Gastrocnemius medialis (tissue), 4 donors: Measurements from ENCODE around the gene POLA1. TPM values are rescaled to one million over a fixed set of nuclear protein-coding genes. Genes with fewer than 3 reads are reported as not detected.

Source experiments
- ATAC-seq, 2 donors: fragments of 150-250 bp; one replicate each; pipeline ENCODE4 v1.9.1; 2016
- DNase-seq, 2 donors: peaks; one replicate each; pipeline ENCODE4 v3.0.0-alpha.2; 2019
- H3K27ac ChIP-seq, 4 donors: fragments of 200-600 bp; sonication (generic); 1 replicate in 1 of 4; 2 replicates in 3 of 4; pipeline ENCODE4 v1.5.1; 2016 to 2018; ENCODE audit warnings: mild to moderate bottlenecking in 2 of 4, moderate library complexity in 1 of 4
- H3K27me3 ChIP-seq, 3 donors: fragments of 200-600 bp; sonication (generic) in 2 of 3; 1 replicate in 1 of 3; 2 replicates in 2 of 3; pipeline versions ENCODE4 v1.5.1 to v1.6.0; 2016 to 2019; ENCODE audit warnings: mild to moderate bottlenecking in 1 of 3, moderate library complexity in 1 of 3
- H3K36me3 ChIP-seq, 2 donors: fragments of 200-600 bp; sonication (generic) in 1 of 2; one replicate each; pipeline ENCODE4 v1.5.1; 2017 to 2018
- H3K4me1 ChIP-seq, 2 donors: fragments of 200-600 bp; sonication (generic) in 1 of 2; one replicate each; pipeline ENCODE4 v1.5.1; 2016 to 2017; ENCODE audit warnings: mild to moderate bottlenecking in 2 of 2
- H3K4me3 ChIP-seq, 4 donors: fragments of 200-600 bp; sonication (generic) in 3 of 4; 1 replicate in 1 of 4; 2 replicates in 3 of 4; pipeline ENCODE4 v1.5.1; 2016 to 2019; ENCODE audit warnings: mild to moderate bottlenecking in 2 of 4
- H3K9me3 ChIP-seq, 3 donors: fragments of 200-600 bp; sonication (generic) in 2 of 3; 1 replicate in 1 of 3; 2 replicates in 2 of 3; pipeline ENCODE4 v1.5.1; 2016 to 2019
- CTCF ChIP-seq, 5 experiments: fragments of 450-650 bp in 3 of 5; fragments of 200-600 bp in 2 of 5; sonication (generic) in 2 of 5; IDR thresholded peaks in 4 of 5; conservative IDR thresholded peaks in 1 of 5; 1 replicate in 4 of 5; 2 replicates in 1 of 5; pipeline ENCODE4 v1.5.1; 2016 to 2019; ENCODE audit warnings: antibody characterized with exemption in 5 of 5, mild to moderate bottlenecking in 3 of 5, moderate library complexity in 3 of 5
- POLR2A ChIP-seq, 2 donors: fragments of 450-650 bp; IDR thresholded peaks; one replicate each; pipeline ENCODE4 v1.6.1; 2017; ENCODE audit warnings: antibody characterized with exemption in 2 of 2, mild to moderate bottlenecking in 2 of 2, moderate library complexity in 2 of 2
- in situ Hi-C, 4 donors: fragments of 200-750 bp; cut with MboI; loops; one replicate each; pipeline versions ENCODE4 v1.15.0 to v1.8.0; 2017; ENCODE audit warnings: low sequenced_read_pairs in 4 of 4
- intact Hi-C: fragments of 100-400 bp; cut with DNase I; formaldehyde crosslinking; loops from one replicate; pipeline ENCODE4 v1.15.1; 2023; ENCODE audit warnings: low total_unique reads
- total RNA-seq, 4 donors: library from RNA; depleted of rRNA; stranded (reverse); fragments of >200 nt; gene quantifications; one replicate each; pipeline versions ENCODE4 v1.1.0 to v1.2.3, GENCODE V29; 2016

Gene POLA1
- total RNA-seq, 4 donors from 2014 or later, result 5.2 to 9.6 (median 6.9) TPM

GRCh38 chrX:25012793-25013631 lies 319.3 kb downstream of the POLA1 start:
- Histone ChIP-seq H3K4me3 (peak overlapping the region; percentile 50 to 64 (median 56)), H3K4me1 (peaks cover 0 to 11% of the 10 kb centered on the region in 2 donors), H3K9me3 (no peaks in the 10 kb centered on the region), H3K27me3 (peaks cover 12 to 31% (median 30%) of the 10 kb centered on the region in 3 donors), H3K27ac (peak overlapping the region; percentile 87 to 95 (median 92)), H3K36me3 (no peaks in the 10 kb centered on the region)
- intact Hi-C loops, result no loop called here
- in situ Hi-C loops, result loop anchor here in 2 of 4 donors (10.0 to 25.0 kb wide), 2 partner anchors 176 to 258 kb away; no protein-coding TSS in a partner anchor
- ATAC-seq, result peak; percentile 59 to 63
- TF ChIP-seq CTCF (IDR thresholded peaks at IDR 0.05 in 4 of 5, conservative IDR thresholded peaks at IDR 0.05 in 1 of 5) (no peak), POLR2A (IDR thresholded peaks at IDR 0.05) (peak; percentile 68 to 72)
- DNase-seq, result peak; percentile 60 to 72

- Histone ChIP-seq H3K36me3 (no peaks in the 10 kb centered on the region), H3K27me3 (peaks cover 18 to 38% (median 38%) of the 10 kb centered on the region in 3 donors), H3K4me3 (peak overlapping the region; percentile 29 to 64 (median 42)), H3K27ac (peak overlapping the region; percentile 79 to 91 (median 82)), H3K9me3 (no peaks in the 10 kb centered on the region), H3K4me1 (peaks cover 2 to 11% of the 10 kb centered on the region in 2 donors)
- TF ChIP-seq POLR2A (IDR thresholded peaks at IDR 0.05) (no peak), CTCF (IDR thresholded peaks at IDR 0.05 in 4 of 5, conservative IDR thresholded peaks at IDR 0.05 in 1 of 5) (no peak)
- peak; percentile 14 to 15 for ATAC-seq
- in situ Hi-C loops (loop anchor here in 2 of 4 donors (10.0 to 25.0 kb wide), 2 partner anchors 176 to 259 kb away; no protein-coding TSS in a partner anchor), intact Hi-C loops (no loop called here)
- DNase-seq, result no peak
Observed at GRCh38 chrX:25013632-25014365, 320.1 kb downstream of the POLA1 start.

- Histone ChIP-seq H3K36me3 (no peaks in the 10 kb centered on the region), H3K27ac (peak overlapping the region; percentile 79 to 91 (median 82)), H3K4me1 (peaks cover 6 to 11% of the 10 kb centered on the region in 2 donors), H3K27me3 (peaks cover 24 to 44% (median 44%) of the 10 kb centered on the region in 3 donors), H3K4me3 (peak overlapping the region; percentile 29 to 64 (median 42)), H3K9me3 (no peaks in the 10 kb centered on the region)
- intact Hi-C loops (no loop called here), in situ Hi-C loops (loop anchor here in 2 of 4 donors (10.0 to 25.0 kb wide), 2 partner anchors 177 to 260 kb away; no protein-coding TSS in a partner anchor)
- no peak for TF ChIP-seq CTCF (IDR thresholded peaks at IDR 0.05 in 4 of 5, conservative IDR thresholded peaks at IDR 0.05 in 1 of 5)
- no peak for TF ChIP-seq POLR2A (IDR thresholded peaks at IDR 0.05)
- no peak for ATAC-seq
- DNase-seq, result no peak
Observed at GRCh38 chrX:25014366-25014838, 320.7 kb downstream of the POLA1 start.

- Histone ChIP-seq H3K4me3 (peak within 1 kb of the TSS; percentile 48 to 64 (median 56)), H3K36me3 (no peaks in the 10 kb centered on the region), H3K27ac (peak within 1 kb of the TSS; percentile 79 to 91 (median 82)), H3K27me3 (peaks cover 36 to 58% (median 57%) of the 10 kb centered on the region in 3 donors), H3K4me1 (peaks cover 12 to 13% of the 10 kb centered on the region in 2 donors), H3K9me3 (no peaks in the 10 kb centered on the region)
- in situ Hi-C loops, result loop anchor here in 2 of 4 donors (10.0 to 25.0 kb wide), 2 partner anchors 178 to 261 kb away; no protein-coding TSS in a partner anchor
- TF ChIP-seq POLR2A (IDR thresholded peaks at IDR 0.05) (peak; percentile 65 to 66), CTCF (IDR thresholded peaks at IDR 0.05 in 4 of 5, conservative IDR thresholded peaks at IDR 0.05 in 1 of 5) (no peak)
- intact Hi-C loops, result loop anchor here (5.0 kb wide), 1 partner anchor 263 kb away; no protein-coding TSS in a partner anchor
- ATAC-seq, result peak; percentile 60 to 67
- peak; percentile 52 to 80 for DNase-seq
Observed at GRCh38 chrX:25015486-25016360, 322.0 kb downstream of the POLA1 start, which contains the start of gene ARX. Gene ARX, minus strand, starts transcription at chrX:25015965. Its CDS starts 228 bp downstream, at chrX:25015737.
